Measurements from ENCODE around the gene CCDC24. TPM values are rescaled to one million over a fixed set of nuclear protein-coding genes. Genes with fewer than 3 reads are reported as not detected.

The CCDC24 gene
- polyA plus RNA-seq, 3 donors: 1.1 to 3.0 (median 1.9) TPM

- Mint-ChIP-seq H3K4me1 (peaks cover 49% of the 10 kb centered on the region), H3K36me3 (peaks cover 14 to 17% of the 10 kb centered on the region in 2 donors), H3K27ac (peak within 1 kb of the TSS; percentile 90 to 98 (median 97)), H3K27me3 (ENCODE audit: low read depth in 3 of 3) (no peaks in the 10 kb centered on the region), H3K4me3 (peak within 1 kb of the TSS; percentile 88 to 95), H3K9me3 (no peaks in the 10 kb centered on the region)
- Histone ChIP-seq H3K27ac (ENCODE audit: low read depth in 1 of 2, low read length in 2 of 2) (peak within 1 kb of the TSS; percentile 30 to 98), H4K20me1 (ENCODE audit: insufficient read depth, low read length) (no peaks in the 10 kb centered on the region), H3K4me1 (ENCODE audit: control insufficient read depth in 1 of 2, insufficient read depth in 2 of 2, low read length in 2 of 2) (peaks cover 20 to 25% of the 10 kb centered on the region in 2 donors), H3K79me2 (ENCODE audit: insufficient read depth, low read length) (peaks cover 23% of the 10 kb centered on the region), H2AFZ (ENCODE audit: insufficient read depth, low read depth, low read length, poor library complexity, severe bottlenecking) (peak within 1 kb of the TSS; percentile 97), H3K4me2 (replicated peaks; ENCODE audit: extremely low read depth, low read length, poor library complexity, severe bottlenecking) (peak within 1 kb of the TSS; percentile 98), H3K27me3 (ENCODE audit: control insufficient read depth in 2 of 2, insufficient read depth in 2 of 2, low read length in 2 of 2) (no peaks in the 10 kb centered on the region), H3K9ac (ENCODE audit: insufficient read depth, low read length, poor library complexity, severe bottlenecking) (peak within 1 kb of the TSS; percentile 98), H3K4me3 (replicated peaks in 1 of 3; ENCODE audit: low read depth in 2 of 3, low read length in 3 of 3) (peak within 1 kb of the TSS; percentile 61 to 91 (median 66)), H3K9me3 (replicated peaks in 1 of 2; ENCODE audit: control insufficient read depth in 1 of 2, insufficient read depth in 1 of 2, low read length in 2 of 2) (no peaks in the 10 kb centered on the region), H3K36me3 (replicated peaks in 1 of 2; ENCODE audit: control insufficient read depth in 1 of 2, insufficient read depth in 2 of 2, low read length in 2 of 2) (peaks cover 12 to 25% of the 10 kb centered on the region in 2 donors)
- intact Hi-C loops (cut with micrococcal nuclease): loop anchor here (1.0 to 10.0 kb wide), 4 partner anchors 28 to 292 kb away; partner anchors contain the start of genes ATP6V0B (in 2 of the 2), KDM4A (in 1 of the 2) and ST3GAL3 (in 1 of the 2)
- under 1% methylated on average over 71 of the region's 74 CpGs for WGBS (ENCODE audit: insufficient coverage)
- DNase-seq: peak; percentile 90 to 96 (median 94)
- peak; percentile 81 for TF ChIP-seq CTCF (IDR thresholded peaks at IDR 0.05)
These were observed 45.0 kb upstream of the CCDC24 start, which contains the start of gene IPO13 for GRCh38 chr1:43946236-43947060. Gene IPO13, plus strand, starts transcription at chr1:43946950. Its CDS starts 651 bp downstream, at chr1:43947601.

GRCh38 chr1:43947061-43947873, 44.1 kb upstream of the CCDC24 start:
- Mint-ChIP-seq H3K4me1 (peaks cover 49% of the 10 kb centered on the region), H3K27me3 (ENCODE audit: low read depth in 3 of 3) (no peaks in the 10 kb centered on the region), H3K4me3 (peak overlapping the region; percentile 88 to 95), H3K36me3 (peaks cover 14 to 18% of the 10 kb centered on the region in 2 donors), H3K9me3 (no peaks in the 10 kb centered on the region), H3K27ac (peak overlapping the region; percentile 90 to 98 (median 97))
- Histone ChIP-seq H2AFZ (ENCODE audit: insufficient read depth, low read depth, low read length, poor library complexity, severe bottlenecking) (peak overlapping the region; percentile 97), H3K36me3 (replicated peaks in 1 of 2; ENCODE audit: control insufficient read depth in 1 of 2, insufficient read depth in 2 of 2, low read length in 2 of 2) (peaks cover 12 to 25% of the 10 kb centered on the region in 2 donors), H3K9me3 (replicated peaks in 1 of 2; ENCODE audit: control insufficient read depth in 1 of 2, insufficient read depth in 1 of 2, low read length in 2 of 2) (no peaks in the 10 kb centered on the region), H3K9ac (ENCODE audit: insufficient read depth, low read length, poor library complexity, severe bottlenecking) (peak overlapping the region; percentile 98), H3K27me3 (ENCODE audit: control insufficient read depth in 2 of 2, insufficient read depth in 2 of 2, low read length in 2 of 2) (no peaks in the 10 kb centered on the region), H4K20me1 (ENCODE audit: insufficient read depth, low read length) (no peaks in the 10 kb centered on the region), H3K79me2 (ENCODE audit: insufficient read depth, low read length) (peaks cover 23% of the 10 kb centered on the region), H3K4me1 (ENCODE audit: control insufficient read depth in 1 of 2, insufficient read depth in 2 of 2, low read length in 2 of 2) (peaks cover 20 to 25% of the 10 kb centered on the region in 2 donors), H3K27ac (ENCODE audit: low read depth in 1 of 2, low read length in 2 of 2) (peak overlapping the region; percentile 30 to 98), H3K4me2 (replicated peaks; ENCODE audit: extremely low read depth, low read length, poor library complexity, severe bottlenecking) (peak overlapping the region; percentile 98), H3K4me3 (replicated peaks in 1 of 3; ENCODE audit: low read depth in 2 of 3, low read length in 3 of 3) (peak overlapping the region; percentile 61 to 91 (median 66))
- WGBS (ENCODE audit: insufficient coverage): 16% methylated on average over 21 of the region's 27 CpGs
- DNase-seq: no peak
- TF ChIP-seq CTCF (IDR thresholded peaks at IDR 0.05): no peak
- intact Hi-C loops (cut with micrococcal nuclease): loop anchor here in 1 of 2 donors (2.0 to 10.0 kb wide), 3 partner anchors 28 to 292 kb away; partner anchors contain the start of genes ATP6V0B, KDM4A and ST3GAL3

All from CD14-positive monocyte (primary cell).